NCI-H1092 (cell line): ENCODE results near the gene PLXNA4.
"Not testable (repeated sequence)": the region's sequence is repeated elsewhere in the genome, so short reads cannot be mapped to it uniquely, and the experiment has no call there.

Experiments
- DNase-seq: peaks from one replicate; lab custom pipeline; 2025; lab: John Stamatoyannopoulos, UW

Gene PLXNA4

GRCh38 chr7:132202541-132202940 lies 373.7 kb downstream of the PLXNA4 start:
- no peak for DNase-seq

- DNase-seq = no peak
Observed at GRCh38 chr7:132200141-132200540, 376.1 kb downstream of the PLXNA4 start.

- no peak for DNase-seq
Observed at GRCh38 chr7:132199626-132200025, 376.6 kb downstream of the PLXNA4 start.

- no peak for DNase-seq
Observed at GRCh38 chr7:132197772-132198171, 378.5 kb downstream of the PLXNA4 start.

GRCh38 chr7:132193898-132194297 lies 382.4 kb downstream of the PLXNA4 start:
- no peak for DNase-seq

GRCh38 chr7:132192809-132193208 lies 383.5 kb downstream of the PLXNA4 start:
- no peak for DNase-seq

- no peak for DNase-seq
Observed at GRCh38 chr7:132191418-132191817, 384.9 kb downstream of the PLXNA4 start.

GRCh38 chr7:132190683-132191082 lies 385.6 kb downstream of the PLXNA4 start:
- no peak for DNase-seq

- DNase-seq = no peak
Observed at GRCh38 chr7:132189881-132190280, 386.4 kb downstream of the PLXNA4 start.

- no peak for DNase-seq
Observed at GRCh38 chr7:132187869-132188789, 388.1 kb downstream of the PLXNA4 start.

GRCh38 chr7:132187391-132187790 lies 388.9 kb downstream of the PLXNA4 start:
- DNase-seq = no peak

GRCh38 chr7:132185150-132185549 lies 391.1 kb downstream of the PLXNA4 start:
- DNase-seq = no peak

GRCh38 chr7:132183781-132184380 lies 392.4 kb downstream of the PLXNA4 start:
- no peak for DNase-seq

GRCh38 chr7:132182992-132183391 lies 393.3 kb downstream of the PLXNA4 start:
- no peak for DNase-seq

GRCh38 chr7:132181946-132182685 lies 394.2 kb downstream of the PLXNA4 start:
- no peak for DNase-seq

GRCh38 chr7:132181371-132181770 lies 394.9 kb downstream of the PLXNA4 start:
- no peak for DNase-seq

- no peak for DNase-seq
Observed at GRCh38 chr7:132180481-132180880, 395.8 kb downstream of the PLXNA4 start.

GRCh38 chr7:132179681-132180080 lies 396.6 kb downstream of the PLXNA4 start:
- DNase-seq = no peak

GRCh38 chr7:132179080-132179430 lies 397.2 kb downstream of the PLXNA4 start:
- DNase-seq = no peak

GRCh38 chr7:132178402-132179079 lies 397.7 kb downstream of the PLXNA4 start:
- DNase-seq = not testable (repeated sequence)

- no peak for DNase-seq
Observed at GRCh38 chr7:132177708-132178401, 398.4 kb downstream of the PLXNA4 start.

- DNase-seq = no peak
Observed at GRCh38 chr7:132176719-132177118, 399.6 kb downstream of the PLXNA4 start.
